ENCODE results near the gene CGB1.

DNA sequence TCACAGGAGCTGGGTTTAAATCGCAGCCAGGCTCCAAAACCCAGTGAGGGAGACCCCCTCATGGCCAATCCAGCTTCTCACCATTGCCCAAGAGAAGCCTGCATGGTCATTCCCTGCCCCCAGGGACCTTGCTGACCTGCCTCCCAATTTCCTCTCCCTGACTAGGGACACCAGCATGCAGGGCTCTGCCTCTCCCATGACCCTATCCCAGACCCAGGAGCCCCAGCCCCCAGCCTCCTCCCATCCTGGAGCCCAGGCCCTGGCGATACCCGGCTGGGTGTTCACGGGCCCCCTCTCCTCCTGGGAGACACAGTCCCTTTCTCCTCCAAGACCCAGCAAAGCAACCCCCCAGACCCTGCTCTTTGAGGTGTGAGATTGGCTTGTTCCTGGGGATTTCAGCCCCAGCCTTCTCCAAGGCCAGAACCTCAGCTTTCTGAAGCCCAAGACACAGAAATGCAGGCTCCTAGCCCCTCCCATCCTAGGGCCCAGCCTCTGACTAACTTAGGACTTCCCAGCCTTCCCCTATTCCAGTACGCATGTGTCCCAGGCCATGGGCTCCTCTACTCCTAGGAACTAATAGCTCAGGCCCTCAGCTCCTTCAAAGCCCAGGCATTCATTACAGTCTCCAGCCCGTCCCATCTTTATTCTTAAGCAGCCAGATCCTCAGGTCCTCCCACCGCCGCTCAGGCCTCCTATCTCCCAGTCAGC, 44.7 kb downstream of the CGB1 start:
- TF ChIP-seq, protein P1, sequence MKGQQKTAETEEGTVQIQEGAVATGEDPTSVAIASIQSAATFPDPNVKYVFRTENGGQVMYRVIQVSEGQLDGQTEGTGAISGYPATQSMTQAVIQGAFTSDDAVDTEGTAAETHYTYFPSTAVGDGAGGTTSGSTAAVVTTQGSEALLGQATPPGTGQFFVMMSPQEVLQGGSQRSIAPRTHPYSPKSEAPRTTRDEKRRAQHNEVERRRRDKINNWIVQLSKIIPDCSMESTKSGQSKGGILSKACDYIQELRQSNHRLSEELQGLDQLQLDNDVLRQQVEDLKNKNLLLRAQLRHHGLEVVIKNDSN (IDR thresholded peaks at IDR 0.05; ENCODE audit: borderline replicate concordance, low read depth) = no peak
- TF ChIP-seq TCF12 (IDR thresholded peaks at IDR 0.05) = no peak
- TF ChIP-seq, protein P2, sequence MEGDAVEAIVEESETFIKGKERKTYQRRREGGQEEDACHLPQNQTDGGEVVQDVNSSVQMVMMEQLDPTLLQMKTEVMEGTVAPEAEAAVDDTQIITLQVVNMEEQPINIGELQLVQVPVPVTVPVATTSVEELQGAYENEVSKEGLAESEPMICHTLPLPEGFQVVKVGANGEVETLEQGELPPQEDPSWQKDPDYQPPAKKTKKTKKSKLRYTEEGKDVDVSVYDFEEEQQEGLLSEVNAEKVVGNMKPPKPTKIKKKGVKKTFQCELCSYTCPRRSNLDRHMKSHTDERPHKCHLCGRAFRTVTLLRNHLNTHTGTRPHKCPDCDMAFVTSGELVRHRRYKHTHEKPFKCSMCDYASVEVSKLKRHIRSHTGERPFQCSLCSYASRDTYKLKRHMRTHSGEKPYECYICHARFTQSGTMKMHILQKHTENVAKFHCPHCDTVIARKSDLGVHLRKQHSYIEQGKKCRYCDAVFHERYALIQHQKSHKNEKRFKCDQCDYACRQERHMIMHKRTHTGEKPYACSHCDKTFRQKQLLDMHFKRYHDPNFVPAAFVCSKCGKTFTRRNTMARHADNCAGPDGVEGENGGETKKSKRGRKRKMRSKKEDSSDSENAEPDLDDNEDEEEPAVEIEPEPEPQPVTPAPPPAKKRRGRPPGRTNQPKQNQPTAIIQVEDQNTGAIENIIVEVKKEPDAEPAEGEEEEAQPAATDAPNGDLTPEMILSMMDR (IDR thresholded peaks at IDR 0.05) = no peak
- TF ChIP-seq, protein P3, sequence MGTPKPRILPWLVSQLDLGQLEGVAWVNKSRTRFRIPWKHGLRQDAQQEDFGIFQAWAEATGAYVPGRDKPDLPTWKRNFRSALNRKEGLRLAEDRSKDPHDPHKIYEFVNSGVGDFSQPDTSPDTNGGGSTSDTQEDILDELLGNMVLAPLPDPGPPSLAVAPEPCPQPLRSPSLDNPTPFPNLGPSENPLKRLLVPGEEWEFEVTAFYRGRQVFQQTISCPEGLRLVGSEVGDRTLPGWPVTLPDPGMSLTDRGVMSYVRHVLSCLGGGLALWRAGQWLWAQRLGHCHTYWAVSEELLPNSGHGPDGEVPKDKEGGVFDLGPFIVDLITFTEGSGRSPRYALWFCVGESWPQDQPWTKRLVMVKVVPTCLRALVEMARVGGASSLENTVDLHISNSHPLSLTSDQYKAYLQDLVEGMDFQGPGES (IDR thresholded peaks at IDR 0.05; ENCODE audit: low read depth, low read length) = no peak
- no peak for TF ChIP-seq EP300 (IDR thresholded peaks at IDR 0.05; ENCODE audit: borderline replicate concordance in 1 of 2, low read depth in 1 of 2, low read length in 1 of 2)
- TF ChIP-seq, protein P4, sequence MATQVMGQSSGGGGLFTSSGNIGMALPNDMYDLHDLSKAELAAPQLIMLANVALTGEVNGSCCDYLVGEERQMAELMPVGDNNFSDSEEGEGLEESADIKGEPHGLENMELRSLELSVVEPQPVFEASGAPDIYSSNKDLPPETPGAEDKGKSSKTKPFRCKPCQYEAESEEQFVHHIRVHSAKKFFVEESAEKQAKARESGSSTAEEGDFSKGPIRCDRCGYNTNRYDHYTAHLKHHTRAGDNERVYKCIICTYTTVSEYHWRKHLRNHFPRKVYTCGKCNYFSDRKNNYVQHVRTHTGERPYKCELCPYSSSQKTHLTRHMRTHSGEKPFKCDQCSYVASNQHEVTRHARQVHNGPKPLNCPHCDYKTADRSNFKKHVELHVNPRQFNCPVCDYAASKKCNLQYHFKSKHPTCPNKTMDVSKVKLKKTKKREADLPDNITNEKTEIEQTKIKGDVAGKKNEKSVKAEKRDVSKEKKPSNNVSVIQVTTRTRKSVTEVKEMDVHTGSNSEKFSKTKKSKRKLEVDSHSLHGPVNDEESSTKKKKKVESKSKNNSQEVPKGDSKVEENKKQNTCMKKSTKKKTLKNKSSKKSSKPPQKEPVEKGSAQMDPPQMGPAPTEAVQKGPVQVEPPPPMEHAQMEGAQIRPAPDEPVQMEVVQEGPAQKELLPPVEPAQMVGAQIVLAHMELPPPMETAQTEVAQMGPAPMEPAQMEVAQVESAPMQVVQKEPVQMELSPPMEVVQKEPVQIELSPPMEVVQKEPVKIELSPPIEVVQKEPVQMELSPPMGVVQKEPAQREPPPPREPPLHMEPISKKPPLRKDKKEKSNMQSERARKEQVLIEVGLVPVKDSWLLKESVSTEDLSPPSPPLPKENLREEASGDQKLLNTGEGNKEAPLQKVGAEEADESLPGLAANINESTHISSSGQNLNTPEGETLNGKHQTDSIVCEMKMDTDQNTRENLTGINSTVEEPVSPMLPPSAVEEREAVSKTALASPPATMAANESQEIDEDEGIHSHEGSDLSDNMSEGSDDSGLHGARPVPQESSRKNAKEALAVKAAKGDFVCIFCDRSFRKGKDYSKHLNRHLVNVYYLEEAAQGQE (IDR thresholded peaks at IDR 0.05; ENCODE audit: low read depth, low read length) = no peak
- TF ChIP-seq, protein P5, sequence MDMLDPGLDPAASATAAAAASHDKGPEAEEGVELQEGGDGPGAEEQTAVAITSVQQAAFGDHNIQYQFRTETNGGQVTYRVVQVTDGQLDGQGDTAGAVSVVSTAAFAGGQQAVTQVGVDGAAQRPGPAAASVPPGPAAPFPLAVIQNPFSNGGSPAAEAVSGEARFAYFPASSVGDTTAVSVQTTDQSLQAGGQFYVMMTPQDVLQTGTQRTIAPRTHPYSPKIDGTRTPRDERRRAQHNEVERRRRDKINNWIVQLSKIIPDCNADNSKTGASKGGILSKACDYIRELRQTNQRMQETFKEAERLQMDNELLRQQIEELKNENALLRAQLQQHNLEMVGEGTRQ (IDR thresholded peaks at IDR 0.05; ENCODE audit: borderline replicate concordance, low read depth, low read length) = no peak
- peak; percentile 47; the same call in 1 of the 2 replicates for TF ChIP-seq POLR2AphosphoS5 (IDR thresholded peaks at IDR 0.05; ENCODE audit: low read depth, low read length)
- TF ChIP-seq SMC3 (IDR thresholded peaks at IDR 0.05; ENCODE audit: low read depth, low read length) = no peak
- no peak; the same call in 1 of the 2 replicates for TF ChIP-seq MXI1 (IDR thresholded peaks at IDR 0.05; ENCODE audit: low read depth, low read length)

All from SK-N-SH (cell line).